DMS114 treated with DMSO at 0.1 percent for 48 hours (cell line): ENCODE data around the gene CDH5.

Experiments used
- DNase-seq: peaks from one replicate; lab custom pipeline; 2025; ENCODE audit not compliant: unreplicated experiment; lab: John Stamatoyannopoulos, UW

The CDH5 gene

DNA sequence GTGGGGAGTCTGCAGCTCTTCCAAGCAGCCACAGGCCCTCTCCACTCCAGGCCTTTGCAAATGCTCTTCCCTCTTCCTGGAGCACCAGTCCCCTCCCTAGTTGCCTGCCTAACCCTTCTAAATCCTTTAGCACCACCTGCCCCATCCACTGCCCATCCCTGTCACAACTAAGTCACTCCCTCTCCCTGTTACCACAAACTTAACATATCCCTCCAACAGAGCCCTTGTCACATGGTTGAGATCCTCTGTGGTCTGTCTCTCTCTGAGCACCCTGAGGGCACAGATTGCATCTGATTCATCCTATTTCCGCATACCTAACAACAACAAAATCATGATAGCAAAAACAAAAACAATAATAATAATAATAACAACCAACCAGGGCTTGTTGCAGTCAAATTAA lies 49.6 kb downstream of the CDH5 start:
- no peak for DNase-seq

DNA sequence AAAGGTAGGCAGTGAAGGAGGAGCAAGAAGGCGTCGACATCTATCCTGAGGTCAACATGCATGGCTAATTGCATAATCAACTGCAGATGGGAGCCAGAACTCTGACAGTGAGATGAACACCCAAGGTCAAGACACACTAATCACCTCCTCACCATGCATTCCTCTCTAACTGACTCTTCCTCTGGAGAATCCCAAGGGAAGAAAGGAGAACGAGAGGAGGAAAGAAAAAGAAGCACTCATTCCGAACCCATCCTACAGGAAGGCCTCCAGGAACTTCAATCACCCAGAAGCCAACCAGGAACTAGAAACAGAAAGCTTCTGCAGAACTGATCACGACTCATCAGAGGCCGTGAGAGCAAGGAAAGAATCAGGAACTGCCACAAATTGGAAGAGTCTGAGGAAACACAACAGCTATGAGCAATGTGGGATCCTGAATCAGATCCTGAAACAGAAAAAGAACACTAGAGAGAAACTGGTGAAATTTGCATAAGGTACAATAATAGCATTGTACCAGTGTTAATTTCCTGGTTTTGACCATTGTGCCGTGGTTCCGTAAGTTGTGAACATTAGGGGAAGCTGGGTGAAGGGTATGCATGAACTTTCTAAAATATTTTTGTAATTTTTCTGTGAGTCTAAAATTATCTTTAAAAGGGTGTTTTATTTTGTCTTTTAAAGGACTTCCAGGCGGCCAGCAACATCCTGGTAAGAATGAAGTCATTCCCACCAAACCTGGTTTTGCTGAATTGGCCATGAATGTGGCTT lies 50.6 kb downstream of the CDH5 start:
- no peak for DNase-seq

DNA sequence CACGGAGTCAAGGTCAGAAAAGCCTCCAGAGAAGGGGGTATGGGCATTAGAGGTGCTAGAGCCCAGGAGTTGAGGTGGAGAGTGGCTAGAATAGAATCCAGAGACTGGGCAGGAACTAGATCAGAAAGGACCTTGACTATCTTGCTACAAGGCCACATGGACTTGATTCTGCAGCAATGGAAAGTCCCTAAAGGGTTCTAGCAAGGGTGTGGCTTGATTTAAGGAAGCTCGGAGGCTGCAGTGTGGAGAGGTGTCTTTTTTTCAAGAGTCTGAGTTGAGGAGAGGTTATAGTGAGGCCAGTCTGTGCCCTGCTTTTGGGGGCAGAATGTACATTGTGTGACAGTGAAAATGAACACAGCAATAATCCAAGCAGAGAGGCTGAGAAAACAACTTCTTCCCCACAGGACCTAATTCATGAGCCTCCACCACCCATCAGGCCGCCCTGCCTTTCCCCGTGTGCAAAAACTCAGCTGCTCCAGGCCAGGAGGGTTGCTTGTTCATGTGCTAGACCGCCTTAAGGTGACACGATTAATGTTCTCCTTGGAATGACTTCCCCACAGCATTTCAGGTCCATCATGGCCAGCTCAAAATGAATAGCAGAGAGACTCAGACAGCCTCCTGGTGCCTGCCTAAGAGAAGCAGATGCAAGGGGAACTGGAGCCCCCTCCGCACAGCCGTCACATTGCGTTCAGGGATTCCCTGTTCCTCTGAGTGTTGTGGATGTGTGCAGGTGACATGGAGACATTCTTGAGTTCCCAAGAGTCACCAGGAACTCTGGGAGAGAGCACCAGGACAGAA lies 51.9 kb downstream of the CDH5 start:
- DNase-seq: no peak

DNA sequence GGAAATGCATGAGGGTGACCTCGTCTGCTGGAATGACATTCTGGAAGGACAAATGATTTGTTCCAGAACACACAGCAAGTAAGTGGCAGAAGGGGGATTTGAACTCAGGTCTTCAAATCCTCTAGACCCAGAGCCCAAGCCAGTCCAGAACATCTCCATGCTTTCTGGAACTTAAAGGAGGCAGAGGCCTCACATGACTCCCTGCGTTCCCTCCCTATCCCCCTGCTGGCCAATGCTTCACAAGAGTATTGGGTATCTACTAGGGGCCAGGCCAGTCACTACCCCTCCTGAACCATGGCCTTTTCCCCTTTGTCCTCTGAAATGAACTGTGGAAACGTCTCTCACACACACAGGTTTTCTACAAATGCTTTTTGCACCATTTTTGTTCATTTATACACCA lies 53.0 kb downstream of the CDH5 start:
- DNase-seq: no peak

DNA sequence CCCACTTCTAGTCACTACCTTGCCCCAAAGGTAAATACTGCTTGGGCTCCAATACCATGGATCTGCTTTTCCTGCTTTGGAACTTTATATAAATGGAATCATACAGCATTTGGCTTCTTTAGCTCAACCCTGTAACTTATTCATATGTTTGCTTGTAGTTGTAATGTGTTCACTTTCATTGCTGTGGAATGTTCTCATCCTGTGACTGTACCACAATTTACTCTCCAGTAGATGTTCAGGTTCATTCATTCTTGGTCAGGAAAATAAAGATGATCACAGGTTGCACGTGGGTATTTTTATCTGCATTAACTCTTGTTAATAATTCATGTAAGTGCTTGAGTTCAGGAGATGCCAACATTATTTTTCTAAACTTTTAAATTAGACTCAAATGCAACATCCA lies 53.9 kb downstream of the CDH5 start:
- DNase-seq: no peak

DNA sequence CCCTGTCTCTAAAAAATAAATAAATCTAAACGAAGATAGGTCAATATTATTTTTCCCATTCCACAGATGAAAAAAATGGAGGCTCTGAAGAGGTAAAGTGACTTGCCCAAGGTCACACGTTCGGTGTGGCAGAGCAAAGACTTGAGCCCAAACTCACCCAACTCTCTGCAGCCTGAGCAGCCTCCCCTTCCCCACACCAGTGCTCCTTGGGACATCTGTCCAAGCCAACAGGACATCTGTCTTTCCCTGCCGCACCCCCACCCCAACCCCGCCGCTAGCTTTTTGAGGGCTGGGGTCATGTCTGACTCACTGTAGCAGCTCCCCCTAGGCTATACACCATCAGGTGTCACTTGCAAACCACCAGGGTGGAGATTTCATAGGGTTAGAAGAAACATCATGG lies 55.4 kb downstream of the CDH5 start:
- DNase-seq: no peak

DNA sequence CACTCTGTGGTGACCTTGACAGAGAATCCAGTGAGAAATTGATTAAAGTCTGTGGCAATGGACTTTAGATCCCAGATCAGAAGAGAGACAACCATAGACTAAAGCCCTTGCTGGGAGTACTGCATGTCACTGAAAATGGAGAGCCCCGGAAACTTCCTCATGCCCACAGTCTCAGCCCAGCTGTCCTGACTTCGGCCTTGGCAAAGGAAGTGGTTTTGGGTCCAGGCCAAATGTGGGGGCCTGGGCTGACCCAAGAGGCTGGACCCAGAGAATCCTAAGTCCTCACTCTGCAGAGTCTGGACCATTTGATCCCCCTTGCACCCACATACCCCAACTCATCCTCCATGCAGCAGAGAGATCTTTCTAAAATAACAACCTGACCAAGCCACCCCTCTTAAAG lies 55.9 kb downstream of the CDH5 start:
- DNase-seq: no peak

DNA sequence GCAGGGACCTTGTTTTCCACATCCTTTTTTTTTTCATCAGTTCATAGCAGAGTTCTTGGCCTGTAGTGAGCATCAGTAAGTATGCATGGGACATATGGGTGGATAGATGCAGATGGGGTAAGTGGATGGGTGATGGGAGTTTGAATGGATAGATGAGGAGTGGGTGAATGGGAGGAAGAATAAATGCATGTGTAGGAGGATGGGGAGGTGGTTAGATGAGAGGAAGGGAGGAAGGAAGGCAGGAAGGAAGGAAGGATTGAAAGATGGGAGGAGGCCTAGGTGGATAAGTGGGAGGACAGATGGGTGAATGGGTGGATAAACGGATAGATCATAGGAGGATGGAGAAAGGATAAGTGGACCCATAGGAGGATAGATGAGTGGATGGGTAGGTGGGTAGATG lies 56.7 kb downstream of the CDH5 start:
- DNase-seq: no peak

DNA sequence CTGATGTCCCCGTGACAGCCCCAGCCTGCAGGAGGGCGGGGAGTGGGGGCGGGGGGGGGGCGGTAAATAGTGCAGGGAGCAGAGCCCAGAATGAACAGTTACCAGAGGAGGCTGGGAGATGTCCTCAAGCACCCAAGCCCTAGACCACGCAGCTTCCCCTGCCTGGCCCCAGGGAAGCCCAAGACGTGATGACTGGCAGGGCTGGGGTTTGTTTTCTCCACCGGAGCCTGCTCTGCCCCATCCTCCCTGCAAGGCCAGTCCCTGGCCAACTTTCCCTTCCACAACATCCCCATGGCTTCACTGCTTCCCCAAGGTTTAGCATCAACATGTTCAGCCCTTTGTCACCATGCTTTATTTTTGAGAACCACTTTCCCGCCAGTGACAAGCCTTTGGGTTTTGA lies 59.2 kb downstream of the CDH5 start:
- no peak for DNase-seq

DNA sequence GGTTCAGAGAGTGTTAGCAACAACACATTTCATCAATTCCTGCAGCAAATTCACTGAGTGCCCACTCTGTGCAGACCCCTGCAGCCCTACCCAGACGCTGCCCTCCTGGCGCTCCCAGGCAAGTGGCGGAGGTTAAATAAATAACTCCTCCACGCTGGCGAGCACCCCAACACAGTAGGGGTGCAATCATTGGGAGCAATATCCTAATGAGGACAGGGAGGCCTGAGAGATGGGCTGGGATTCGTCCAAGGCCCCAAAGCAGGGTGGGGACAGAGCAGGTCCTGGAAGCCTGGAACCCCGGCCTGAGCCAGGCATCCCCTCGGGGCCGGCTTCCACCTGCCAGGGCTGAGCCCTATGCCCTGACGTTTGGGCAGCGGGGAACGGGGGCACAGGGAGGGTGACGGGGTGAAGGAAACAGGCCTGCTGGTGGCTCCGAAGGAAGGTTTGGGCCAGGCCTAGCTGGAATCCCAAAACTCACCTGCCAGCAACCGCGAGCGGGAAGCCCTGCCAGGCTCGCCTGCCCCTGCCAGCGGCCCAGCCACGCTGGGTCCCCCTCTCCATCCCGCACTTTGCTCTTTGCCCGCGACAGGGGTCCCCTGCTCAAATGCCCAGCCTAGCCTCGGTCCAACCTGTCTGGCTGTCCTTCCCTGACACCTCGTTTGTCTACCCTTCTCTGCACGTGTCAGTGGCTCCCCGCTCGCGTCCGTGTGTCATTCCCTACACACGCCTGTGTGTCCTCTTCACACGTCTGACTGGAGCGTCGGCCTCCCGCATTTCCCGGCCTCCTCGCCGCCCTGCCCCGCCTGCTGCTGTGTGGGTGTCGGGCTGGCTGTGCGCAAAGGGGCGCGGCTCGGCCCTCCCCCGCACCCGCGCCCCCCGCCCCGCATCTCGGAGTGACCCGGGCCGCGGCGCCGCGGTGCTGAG lies 59.9 kb downstream of the CDH5 start:
- DNase-seq: no peak

DNA sequence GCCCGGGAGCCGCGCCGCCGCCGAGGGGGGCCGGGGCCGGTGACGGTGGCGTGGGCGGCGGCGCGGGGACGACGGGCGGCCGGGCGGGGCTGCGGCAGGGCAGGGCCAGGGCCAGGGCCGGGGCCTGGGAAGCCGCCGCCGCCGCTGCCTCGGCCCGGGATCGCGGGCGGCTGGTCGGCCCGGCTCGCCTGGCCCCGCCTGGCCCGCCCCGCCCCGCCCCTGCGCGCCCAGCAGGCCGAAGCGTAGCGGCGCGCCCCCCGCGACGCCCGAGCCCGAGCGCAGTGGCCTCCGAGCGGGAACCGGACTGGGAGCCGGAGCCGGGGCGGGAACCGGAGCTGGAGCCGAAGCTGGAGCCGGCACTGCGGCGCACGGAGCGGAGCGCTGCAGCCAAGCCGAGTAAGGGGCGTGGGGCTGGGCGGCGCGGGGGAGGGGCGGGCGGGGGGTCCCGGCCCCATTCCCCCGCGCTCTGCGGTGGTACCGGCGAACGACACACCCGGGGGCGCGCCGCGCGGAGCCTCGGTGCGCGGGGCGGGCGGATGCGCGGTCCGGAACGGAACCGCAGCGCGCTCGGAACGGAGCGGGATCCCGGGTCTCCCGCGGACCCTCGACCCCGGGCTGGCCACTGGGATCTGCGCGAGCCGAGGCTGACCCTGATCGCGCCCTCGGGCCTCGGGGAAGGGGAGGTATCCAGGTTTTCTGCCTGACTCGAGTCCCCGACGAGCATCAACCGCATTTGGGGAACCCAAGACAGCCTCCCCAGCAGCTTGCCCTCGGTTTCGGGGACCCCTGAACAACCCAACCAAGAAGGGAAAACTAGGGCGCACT lies 60.8 kb downstream of the CDH5 start, which contains the start of gene BEAN1:
Gene BEAN1, plus strand, starts transcription at position 260 of the 825 bp plus-strand sequence. CDS start 10,382 bp downstream, outside the sequence.
- no peak for DNase-seq

DNA sequence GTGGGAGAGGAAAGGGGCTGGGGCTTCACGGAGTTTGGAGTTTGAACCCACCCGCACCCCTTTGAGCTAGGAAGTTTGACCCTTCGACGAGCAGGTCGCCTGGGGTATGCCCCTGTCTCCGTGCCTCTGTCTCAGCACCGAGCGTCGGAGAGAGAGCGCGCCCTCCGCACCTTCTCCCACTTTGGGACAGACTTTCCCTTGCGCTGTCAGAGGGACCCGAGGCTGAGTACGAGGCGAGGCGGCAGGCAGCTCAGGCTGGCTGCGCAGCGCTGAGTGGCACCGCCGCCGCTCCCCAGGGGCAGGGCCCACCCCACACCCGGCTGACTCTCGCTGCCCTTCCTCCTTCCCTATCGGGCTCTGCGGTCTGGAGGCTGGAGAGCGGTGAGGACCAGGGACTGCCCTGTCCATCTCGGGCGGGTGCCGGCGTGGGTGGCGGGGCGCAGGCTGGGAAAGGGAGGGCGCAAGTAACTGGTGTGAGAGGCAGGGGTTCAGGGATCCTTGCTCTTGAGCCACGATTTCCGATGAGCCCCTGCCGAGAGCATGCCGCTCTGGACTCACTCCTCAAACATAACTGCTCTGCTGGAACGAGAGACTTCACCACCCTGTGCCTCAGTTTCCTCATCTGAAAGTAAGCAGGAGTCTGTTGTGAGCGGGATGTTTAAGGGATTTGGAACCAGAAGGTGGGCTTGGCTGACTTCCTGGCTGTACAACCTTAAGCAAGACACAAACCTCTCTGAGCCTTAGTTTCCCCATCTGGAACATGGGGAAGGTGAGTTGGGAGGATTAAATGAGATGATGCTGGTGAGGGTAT lies 61.6 kb downstream of the CDH5 start:
- no peak for DNase-seq

DNA sequence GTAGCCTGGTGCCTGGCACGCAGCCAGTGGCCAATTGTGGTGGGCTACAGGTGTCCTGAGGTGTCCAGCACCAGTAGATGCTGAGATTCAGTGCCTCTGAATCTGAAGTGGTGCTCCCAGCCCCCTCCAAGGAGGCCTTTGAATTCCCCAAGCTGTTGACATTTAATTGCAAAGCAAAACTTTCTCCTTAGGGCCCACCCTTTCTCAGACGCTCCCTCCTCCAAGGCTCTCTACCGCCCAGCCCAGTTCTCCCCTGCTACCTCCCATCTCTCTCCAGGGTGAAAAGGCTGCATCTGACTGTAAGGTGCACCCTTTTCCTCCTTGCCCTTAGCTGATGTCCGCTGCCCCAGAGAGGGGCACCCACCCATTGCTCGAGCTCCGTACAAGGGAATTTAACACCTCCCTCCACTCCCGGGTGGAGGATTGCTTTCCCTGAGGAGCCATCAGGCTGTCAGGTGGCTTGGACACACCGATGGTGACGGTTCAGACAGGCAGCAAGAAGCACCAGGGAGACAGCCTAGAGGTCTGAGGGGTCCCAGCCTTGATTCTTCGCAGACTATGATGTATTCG lies 62.3 kb downstream of the CDH5 start:
- no peak for DNase-seq

DNA sequence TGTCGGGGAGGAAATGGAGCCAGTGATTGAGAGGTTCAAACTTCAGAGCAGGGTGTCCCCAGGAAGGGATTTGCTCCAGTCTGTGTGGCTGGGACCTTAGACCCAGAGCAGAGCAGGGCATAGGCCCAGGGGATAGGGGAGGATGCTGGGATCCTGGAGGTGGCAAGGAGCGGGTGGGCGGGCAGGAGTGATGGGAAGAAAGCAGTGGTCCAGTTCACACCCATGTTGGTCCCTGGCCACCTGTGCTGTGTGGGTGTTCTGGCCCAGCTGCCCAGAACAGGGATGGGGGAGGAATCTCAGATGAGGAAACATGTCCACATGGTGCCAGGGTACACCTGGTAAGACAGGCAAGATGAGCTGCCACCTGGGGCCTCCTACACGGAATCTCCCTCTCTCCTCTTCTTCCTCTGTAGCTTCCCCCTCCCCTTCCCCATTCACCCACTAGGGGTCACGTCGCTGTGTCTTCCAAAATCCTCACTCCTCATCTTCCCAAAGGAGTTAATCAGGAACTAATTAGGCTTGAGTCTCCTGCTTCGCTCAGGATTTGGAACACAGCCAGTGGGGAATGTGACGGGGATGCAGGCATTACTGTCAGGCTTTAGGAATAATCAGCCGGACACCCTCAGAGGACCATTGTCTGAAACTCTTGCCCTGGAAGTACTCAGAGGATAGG lies 62.9 kb downstream of the CDH5 start:
- DNase-seq: no peak

DNA sequence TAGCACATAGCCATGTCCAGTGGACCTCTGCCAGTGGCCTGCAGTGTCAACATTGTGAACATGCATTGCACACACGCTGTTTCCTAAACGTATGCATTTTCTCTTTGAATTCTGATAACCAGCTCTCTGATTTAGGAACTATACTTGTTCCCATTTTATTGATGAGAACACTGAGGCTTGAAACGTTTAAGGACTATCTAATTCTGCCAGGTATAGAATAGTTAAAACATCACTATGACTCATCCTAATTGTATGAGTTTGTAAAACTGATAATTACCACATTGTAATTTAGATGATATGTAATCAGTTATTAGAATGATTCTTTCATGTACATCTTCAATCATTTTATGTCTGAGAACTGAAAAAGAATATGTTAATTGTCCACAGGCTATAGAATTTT lies 63.7 kb downstream of the CDH5 start:
- no peak for DNase-seq

DNA sequence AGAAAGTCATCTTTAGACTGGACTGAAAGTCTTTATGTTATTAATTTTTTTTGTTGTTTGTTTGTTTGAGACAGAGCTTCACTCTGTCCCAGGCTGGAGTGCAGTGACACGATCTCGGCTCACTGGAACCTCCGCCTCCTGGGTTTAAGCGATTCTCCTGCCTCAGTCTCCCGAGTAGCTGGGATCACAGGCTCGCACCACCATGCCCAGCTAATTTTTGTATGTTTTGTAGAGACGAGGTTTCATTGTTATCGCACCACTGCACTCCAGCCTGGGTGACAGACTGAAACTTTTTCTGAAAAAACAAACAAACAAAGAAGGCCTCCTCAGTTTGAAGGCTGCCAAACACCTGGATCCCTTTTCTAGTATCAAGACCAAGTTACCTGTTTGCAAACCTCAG lies 65.3 kb downstream of the CDH5 start:
- DNase-seq: no peak

DNA sequence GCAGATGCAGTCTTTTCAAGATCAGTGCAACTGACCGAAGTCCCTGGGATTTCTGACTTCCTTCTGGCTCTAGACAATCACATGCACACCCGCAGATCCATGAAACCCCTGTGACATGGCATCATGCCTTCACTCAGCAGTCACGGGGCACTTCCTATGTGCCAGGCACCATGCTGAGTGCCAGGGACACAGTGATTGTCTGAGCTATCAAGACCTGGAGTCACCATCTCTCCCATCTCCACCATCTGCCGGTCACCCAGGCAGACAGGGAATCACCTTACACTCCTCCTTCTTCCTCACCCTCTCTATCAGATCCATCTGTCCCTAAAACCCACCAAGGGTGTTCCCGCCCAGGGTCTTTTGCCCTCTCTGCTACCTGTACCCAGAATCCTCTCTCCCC lies 65.9 kb downstream of the CDH5 start:
- DNase-seq: no peak

DNA sequence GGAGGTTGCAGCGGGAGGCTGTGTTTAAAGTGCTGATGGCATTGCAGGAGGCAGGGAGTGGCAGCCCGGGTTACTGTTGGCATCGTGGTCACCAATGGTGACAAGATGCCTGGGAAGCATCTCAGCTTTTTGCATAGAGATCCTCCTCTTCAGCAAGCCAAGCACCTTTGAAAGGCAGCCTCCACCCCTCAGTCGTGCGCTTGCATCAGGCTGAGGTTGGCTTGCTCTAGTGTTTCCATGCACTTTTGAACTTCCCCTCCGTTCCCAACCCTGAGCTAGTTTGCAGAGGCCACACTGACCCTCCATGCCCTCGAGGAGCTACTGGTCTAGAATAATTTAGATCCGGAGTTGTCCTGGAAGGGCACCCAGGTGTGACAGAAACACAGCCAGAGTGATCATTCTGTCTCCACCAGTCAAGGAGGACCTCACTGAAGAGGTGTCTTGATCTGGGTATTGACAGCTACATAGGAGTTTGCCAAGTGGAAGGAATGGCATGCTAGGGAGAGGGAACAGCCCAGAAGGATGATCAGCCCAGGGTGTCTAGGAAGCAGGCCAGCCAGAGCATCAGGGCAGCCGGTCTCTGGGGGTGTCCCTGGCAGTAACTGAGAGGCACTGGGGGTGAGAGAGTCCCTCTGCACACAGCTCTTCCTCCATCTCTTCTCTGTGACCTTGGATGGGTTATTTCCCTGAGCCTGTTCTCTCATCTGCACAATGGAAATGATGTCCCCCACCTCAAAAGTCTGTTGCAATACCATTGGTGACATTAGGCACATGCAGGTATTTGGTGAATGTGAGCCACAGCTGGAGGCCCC lies 68.3 kb downstream of the CDH5 start:
- DNase-seq: no peak
